NCI-H526 treated with DMSO at 0.1 percent for 48 hours (cell line): ENCODE results near the gene HLF.
"Not testable (repeated sequence)": the region's sequence is repeated elsewhere in the genome, so short reads cannot be mapped to it uniquely, and the experiment has no call there.

Experiments
- DNase-seq: peaks from one replicate; lab custom pipeline; 2025; lab: John Stamatoyannopoulos, UW

HLF gene

GRCh38 chr17:55312852-55313251 lies 48.1 kb downstream of the HLF start:
- no peak for DNase-seq

- no peak for DNase-seq
Measured at GRCh38 chr17:55314061-55314783, 49.5 kb downstream of the HLF start.

- DNase-seq, result no peak
Measured at GRCh38 chr17:55314784-55315491, 50.2 kb downstream of the HLF start.

- DNase-seq, result no peak
Measured at GRCh38 chr17:55316499-55316898, 51.7 kb downstream of the HLF start.

- DNase-seq, result no peak
Measured at GRCh38 chr17:55317284-55317683, 52.5 kb downstream of the HLF start.

GRCh38 chr17:55318081-55318480 lies 53.3 kb downstream of the HLF start:
- no peak for DNase-seq

GRCh38 chr17:55318715-55319487 lies 54.1 kb downstream of the HLF start:
- DNase-seq, result no peak

GRCh38 chr17:55319933-55320593 lies 55.3 kb downstream of the HLF start:
- DNase-seq, result no peak

GRCh38 chr17:55320594-55321426 lies 56.0 kb downstream of the HLF start:
- DNase-seq, result no peak

- DNase-seq, result no peak
Measured at GRCh38 chr17:55321427-55322060, 56.8 kb downstream of the HLF start.

- DNase-seq, result no peak
Measured at GRCh38 chr17:55322453-55322985, 57.8 kb downstream of the HLF start.

GRCh38 chr17:55323518-55324295 lies 58.9 kb downstream of the HLF start:
- no peak for DNase-seq

GRCh38 chr17:55324296-55324978 lies 59.7 kb downstream of the HLF start:
- no peak for DNase-seq

- DNase-seq, result no peak
Measured at GRCh38 chr17:55325406-55325805, 60.6 kb downstream of the HLF start.

GRCh38 chr17:55326030-55326429 lies 61.3 kb downstream of the HLF start:
- no peak for DNase-seq

- no peak for DNase-seq
Measured at GRCh38 chr17:55327225-55328088, 62.7 kb downstream of the HLF start.

- not testable (repeated sequence) for DNase-seq
Measured at GRCh38 chr17:55328514-55328913, 63.8 kb downstream of the HLF start.

- no peak for DNase-seq
Measured at GRCh38 chr17:55330344-55330933, 65.7 kb downstream of the HLF start.
